Measurements from ENCODE around the gene JAM3.
A peak's percentile ranks its signal among the peaks of the same experiment; 100 is the strongest.

Gene JAM3

GRCh38 chr11:134068829-134069425, at the start of gene JAM3:
TSS of gene JAM3 (plus strand) at chr11:134069072. CDS start at chr11:134069084, 12 bp downstream.
- peak; percentile 93 for DNase-seq

GRCh38 chr11:134019500-134019899, 49.4 kb upstream of the JAM3 start:
- no peak for DNase-seq

- no peak for DNase-seq
These were observed 48.3 kb upstream of the JAM3 start for GRCh38 chr11:134020598-134020997.

- no peak for DNase-seq
These were observed 47.5 kb upstream of the JAM3 start for GRCh38 chr11:134021326-134021725.

- DNase-seq = peak; percentile 82
These were observed 46.1 kb upstream of the JAM3 start for GRCh38 chr11:134022748-134023147.

- no peak for DNase-seq
These were observed 44.3 kb upstream of the JAM3 start for GRCh38 chr11:134024420-134025081.

- no peak for DNase-seq
These were observed 43.8 kb upstream of the JAM3 start for GRCh38 chr11:134025082-134025429.

- peak; percentile 44 for DNase-seq
These were observed 42.1 kb upstream of the JAM3 start for GRCh38 chr11:134026655-134027343.

- DNase-seq = no peak
These were observed 41.2 kb upstream of the JAM3 start for GRCh38 chr11:134027671-134028070.

GRCh38 chr11:134028368-134028920, 40.4 kb upstream of the JAM3 start:
- no peak for DNase-seq

- DNase-seq = no peak
These were observed 38.0 kb upstream of the JAM3 start for GRCh38 chr11:134030853-134031252.

GRCh38 chr11:134032043-134032442, 36.8 kb upstream of the JAM3 start:
- DNase-seq = no peak

- no peak for DNase-seq
These were observed 36.3 kb upstream of the JAM3 start for GRCh38 chr11:134032501-134033091.

- no peak for DNase-seq
These were observed 35.6 kb upstream of the JAM3 start for GRCh38 chr11:134033276-134033675.

- peak; percentile 96 for DNase-seq
These were observed 35.0 kb upstream of the JAM3 start for GRCh38 chr11:134033696-134034491.

GRCh38 chr11:134034496-134035381, 34.1 kb upstream of the JAM3 start:
- peak; percentile 69 for DNase-seq

- DNase-seq = no peak
These were observed 32.3 kb upstream of the JAM3 start for GRCh38 chr11:134036492-134037045.

GRCh38 chr11:134037046-134037908, 31.6 kb upstream of the JAM3 start:
- peak; percentile 62 for DNase-seq

GRCh38 chr11:134038897-134039470, 29.9 kb upstream of the JAM3 start:
- no peak for DNase-seq

All from NCI-H345 (cell line).